ENCODE measurements around the gene MOGAT1.

- no peak for TF ChIP-seq CTCF (IDR thresholded peaks at IDR 0.05)
- no peak for TF ChIP-seq EP300 (IDR thresholded peaks at IDR 0.05)
Observed at GRCh38 chr2:222730366-222730999, 59.0 kb downstream of the MOGAT1 start.
